ENCODE measurements around the gene GTPBP2. TPM values are rescaled to one million over a fixed set of nuclear protein-coding genes. Genes with fewer than 3 reads are reported as not detected.

The GTPBP2 gene
- total and polyA plus RNA-seq, 2 of the 4 experiments (the other 2 are of a cell fraction): 38.4 to 86.6 TPM

- Histone ChIP-seq H2BK15ac (ENCODE audit: low read depth, low read length) (no peak overlapping the region), H2AFZ (replicated peaks; ENCODE audit: low read length, poor library complexity) (no peak overlapping the region), H3K18ac (ENCODE audit: low read depth, low read length) (no peak overlapping the region), H3K14ac (replicated peaks; ENCODE audit: low read depth, low read length) (no peak overlapping the region), H3K9ac (ENCODE audit: low read depth, low read length) (no peak overlapping the region), H3K9me1 (ENCODE audit: insufficient read depth, low read length) (peaks cover 3% of the 10 kb centered on the region; the same call in 1 of the 2 replicates), H3K4ac (ENCODE audit: low read depth, low read length) (no peak overlapping the region), H3K36me3 (ENCODE audit: control insufficient read depth, insufficient read depth, low read length) (peaks cover 33% of the 10 kb centered on the region), H3K27me3 (ENCODE audit: control insufficient read depth, insufficient read depth, low read length) (no peaks in the 10 kb centered on the region), H4K8ac (ENCODE audit: low read depth in 2 of 2, low read length in 2 of 2) (no peak overlapping the region), H4K5ac (ENCODE audit: low read depth, low read length) (no peak overlapping the region), H3K56ac (ENCODE audit: extremely low read depth, insufficient read depth, low read length) (no peak overlapping the region), H3K4me3 (ENCODE audit: insufficient read depth, low read depth, low read length) (no peak overlapping the region), H3K23ac (ENCODE audit: low read depth, low read length) (no peak overlapping the region), H2BK5ac (ENCODE audit: low read depth, low read length, poor library complexity, severe bottlenecking) (no peak overlapping the region), H4K91ac (ENCODE audit: insufficient read depth, low read depth, low read length) (no peak overlapping the region), H3K9me3 (ENCODE audit: control insufficient read depth, insufficient read depth, low read length) (no peaks in the 10 kb centered on the region), H3K27ac (ENCODE audit: insufficient read depth, low read length) (no peak overlapping the region), H4K20me1 (ENCODE audit: insufficient read depth, low read length) (no peaks in the 10 kb centered on the region), H2BK120ac (ENCODE audit: low read depth, low read length) (no peak overlapping the region), H3K4me2 (ENCODE audit: low read depth, low read length) (no peak overlapping the region), H2AK5ac (ENCODE audit: low read depth, low read length) (no peak overlapping the region), H2AK9ac (replicated peaks; ENCODE audit: low read depth, low read length, poor library complexity) (no peak overlapping the region), H3K79me1 (ENCODE audit: low read depth in 1 of 2, low read length in 2 of 2) (peaks cover 14 to 27% of the 10 kb centered on the region in 2 experiments), H2BK20ac (ENCODE audit: low read depth, low read length) (no peak overlapping the region), H3K4me1 (ENCODE audit: control insufficient read depth, insufficient read depth, low read length) (no peaks in the 10 kb centered on the region)
- intact Hi-C loops (cut with micrococcal nuclease) (loop anchor here (5.0 kb wide), 1 partner anchor 35 kb away; no protein-coding TSS in a partner anchor), dilution Hi-C loops (cut with HindIII; ENCODE audit: low sequenced_read_pairs, unreplicated experiment) (no loop called here), in situ Hi-C loops (cut with MboI; ENCODE audit: low sequenced_read_pairs) (loop anchor here (25.0 kb wide), 1 partner anchor 910 kb away; no protein-coding TSS in a partner anchor)
- BruUV-seq (replicated peaks): no TSS peak
- POLR2A ChIA-PET (ENCODE audit: unreplicated experiment): no interaction called here
- TF ChIP-seq MAFK (IDR thresholded peaks at IDR 0.05; ENCODE audit: low read depth, low read length) (no peak), FOS (IDR thresholded peaks at IDR 0.05; ENCODE audit: low read depth, low read length) (no peak), RFX5 (IDR thresholded peaks at IDR 0.05; ENCODE audit: low read depth, low read length) (no peak), CHD1 (IDR thresholded peaks at IDR 0.05; ENCODE audit: low read depth, low read length) (no peak), CEBPB (IDR thresholded peaks at IDR 0.05; ENCODE audit: low read depth, low read length) (no peak), SMC3 (IDR thresholded peaks at IDR 0.05; ENCODE audit: low read depth, low read length) (no peak), CTCF (conservative IDR thresholded peaks at IDR 0.05; ENCODE audit: low read depth, low read length) (no peak), NFE2L2 (IDR thresholded peaks at IDR 0.05; ENCODE audit: low read depth, low read length) (no peak), MAZ (IDR thresholded peaks at IDR 0.05; ENCODE audit: borderline replicate concordance, low read depth, low read length) (no peak), MXI1 (IDR thresholded peaks at IDR 0.05; ENCODE audit: borderline replicate concordance, low read depth, low read length) (no peak), RAD21 (IDR thresholded peaks at IDR 0.05; ENCODE audit: low read length) (no peak), RCOR1 (IDR thresholded peaks at IDR 0.05; ENCODE audit: insufficient replicate concordance, low read length) (no peak), ELK1 (IDR thresholded peaks at IDR 0.05; ENCODE audit: borderline replicate concordance, low read depth, low read length) (no peak), POLR2A (IDR thresholded peaks at IDR 0.05; ENCODE audit: low read depth, low read length) (no peak), USF2 (IDR thresholded peaks at IDR 0.05; ENCODE audit: low read depth, low read length) (no peak), BHLHE40 (IDR thresholded peaks at IDR 0.05; ENCODE audit: low read depth, low read length) (no peak)
- no peak for ATAC-seq (ENCODE audit: low read depth)
- CTCF ChIA-PET: no interaction called here
- WGBS, 2 experiments (ENCODE audit: extremely low coverage in 2 of 2, insufficient read length in 1 of 2): 100% methylated on average over 3 of the region's 4 CpGs; no CpG with 5 or more reads in 1 of the 2 experiments
- DNase-seq: no peak
Measured at GRCh38 chr6:43572015-43572414, 57.0 kb downstream of the GTPBP2 start.

Measured in IMR-90 (cell line).